Stimulated activated CD4-positive, alpha-beta T cell treated with anti-CD3 and anti-CD28 coated beads, Interleukin-12 subunit alpha, Interleukin-12 subunit beta, amount 100 ng/mL, for 4 hours (primary cell): ENCODE results near the gene ISOC2.
"Not testable (repeated sequence)": the region's sequence is repeated elsewhere in the genome, so short reads cannot be mapped to it uniquely, and the experiment has no call there.

Source experiments
- DNase-seq: peaks from one replicate; pipeline ENCODE4 v3.0.0-alpha.2; 2020

Gene ISOC2

DNA sequence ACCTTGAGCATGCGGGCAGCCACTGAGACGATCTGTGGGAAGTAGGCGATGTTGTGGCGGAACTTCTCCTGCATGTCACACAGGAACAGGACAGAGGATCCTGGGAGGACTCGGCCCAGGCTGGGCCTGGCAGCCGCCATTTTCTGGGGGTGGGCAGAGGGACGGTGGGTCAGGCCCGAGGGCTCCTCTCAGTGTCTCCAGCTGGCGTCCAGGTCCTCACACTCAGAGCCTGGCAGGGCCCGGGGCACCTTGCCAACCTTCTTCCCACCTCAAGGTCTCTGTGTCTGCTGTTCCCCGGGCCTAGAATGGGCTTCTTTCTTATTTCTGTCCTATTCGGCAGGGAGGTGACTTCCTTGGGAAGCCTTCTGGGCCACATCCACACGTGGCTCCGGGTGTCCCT is 5.1 kb downstream of the ISOC2 start:
- DNase-seq: no peak

DNA sequence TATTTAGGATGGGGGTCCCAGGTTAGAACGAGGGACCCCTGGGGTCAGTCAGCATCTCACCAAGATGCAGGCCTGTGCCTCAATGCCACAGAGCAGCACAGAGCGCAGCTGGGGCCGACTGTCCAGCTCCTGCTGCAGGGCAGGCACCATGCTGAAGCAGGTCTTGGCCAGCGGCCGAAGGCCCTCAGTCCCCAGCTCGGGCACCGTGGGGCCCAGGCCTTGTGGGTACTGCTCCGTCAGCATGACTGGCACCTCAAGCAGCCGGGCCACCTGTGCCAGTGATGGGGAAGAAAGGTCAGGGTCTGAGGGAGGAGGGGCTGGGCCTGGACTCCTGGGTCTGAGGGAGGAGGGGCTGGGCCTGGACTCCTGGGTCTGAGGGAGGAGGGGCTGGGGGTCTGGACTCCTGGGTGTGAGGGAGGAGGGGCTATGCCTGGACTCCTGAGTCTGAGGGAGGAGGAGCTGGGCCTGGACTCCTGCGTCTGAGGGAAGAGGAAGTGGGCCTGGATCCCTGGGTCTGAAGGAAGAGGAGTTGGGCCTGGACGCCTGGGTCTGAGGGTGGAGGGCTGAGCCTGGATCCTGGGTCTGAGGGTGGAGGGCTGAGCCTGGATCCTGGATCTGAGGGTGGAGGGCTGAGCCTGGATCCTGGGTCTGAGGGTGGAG is 5.7 kb downstream of the ISOC2 start:
- DNase-seq: no peak

DNA sequence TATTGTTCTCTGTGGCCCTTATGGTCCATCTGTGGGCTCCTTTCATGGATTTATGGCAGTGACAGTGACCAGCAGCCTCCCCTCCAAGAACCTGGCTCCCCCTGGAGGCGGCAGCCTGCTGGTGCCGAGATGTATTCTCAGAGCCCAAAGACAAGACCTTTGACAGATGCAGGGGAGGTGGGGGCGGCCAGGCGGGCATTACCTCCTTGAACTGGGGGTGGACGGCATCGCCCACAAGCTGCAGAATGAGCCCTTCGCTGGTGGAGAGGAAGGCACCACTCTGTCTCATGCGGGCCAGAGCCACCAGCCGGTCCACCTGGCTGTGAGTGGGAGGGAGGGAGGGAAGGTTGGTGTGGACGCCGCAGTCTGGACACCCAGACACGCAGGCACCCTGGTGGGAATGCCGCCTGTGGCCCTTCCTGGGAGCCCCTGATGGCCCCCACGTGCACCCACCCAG is 6.6 kb downstream of the ISOC2 start:
- peak; percentile 49 for DNase-seq

DNA sequence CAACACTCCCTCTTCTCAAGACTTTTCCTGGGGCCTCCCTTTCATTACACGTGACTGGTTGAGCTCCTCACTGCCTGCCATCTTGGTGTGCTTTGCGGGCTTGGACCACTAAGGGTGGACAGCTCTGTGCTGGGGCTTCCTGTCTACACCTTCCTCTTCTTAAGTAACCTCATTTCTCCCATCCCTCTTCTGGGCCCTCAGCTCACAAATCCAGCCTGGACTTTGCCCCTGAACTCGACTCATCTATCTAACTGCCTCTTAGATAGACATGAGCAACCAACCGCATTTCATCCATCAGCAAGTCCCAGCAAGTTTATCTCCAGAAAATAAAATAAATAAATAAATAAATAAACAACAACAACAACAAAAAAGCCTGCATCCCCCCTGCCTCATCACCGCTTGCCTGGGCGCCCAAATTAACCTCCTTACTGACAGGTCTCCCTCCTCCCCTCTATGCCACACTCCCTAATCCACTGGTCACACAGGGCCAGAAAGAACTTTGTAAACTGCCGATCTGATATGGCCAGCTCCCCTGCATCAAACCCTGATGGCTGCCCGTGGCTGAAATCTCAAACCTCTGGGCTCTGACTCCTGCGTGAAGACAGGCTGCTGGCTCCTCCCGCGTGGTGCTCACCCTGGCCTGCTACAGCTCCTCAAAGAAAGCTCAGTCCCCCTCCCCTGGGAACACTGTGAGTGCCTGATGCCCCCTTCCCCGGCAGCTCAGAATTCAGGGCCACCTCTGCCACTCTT is 7.8 kb downstream of the ISOC2 start:
- DNase-seq: no peak

DNA sequence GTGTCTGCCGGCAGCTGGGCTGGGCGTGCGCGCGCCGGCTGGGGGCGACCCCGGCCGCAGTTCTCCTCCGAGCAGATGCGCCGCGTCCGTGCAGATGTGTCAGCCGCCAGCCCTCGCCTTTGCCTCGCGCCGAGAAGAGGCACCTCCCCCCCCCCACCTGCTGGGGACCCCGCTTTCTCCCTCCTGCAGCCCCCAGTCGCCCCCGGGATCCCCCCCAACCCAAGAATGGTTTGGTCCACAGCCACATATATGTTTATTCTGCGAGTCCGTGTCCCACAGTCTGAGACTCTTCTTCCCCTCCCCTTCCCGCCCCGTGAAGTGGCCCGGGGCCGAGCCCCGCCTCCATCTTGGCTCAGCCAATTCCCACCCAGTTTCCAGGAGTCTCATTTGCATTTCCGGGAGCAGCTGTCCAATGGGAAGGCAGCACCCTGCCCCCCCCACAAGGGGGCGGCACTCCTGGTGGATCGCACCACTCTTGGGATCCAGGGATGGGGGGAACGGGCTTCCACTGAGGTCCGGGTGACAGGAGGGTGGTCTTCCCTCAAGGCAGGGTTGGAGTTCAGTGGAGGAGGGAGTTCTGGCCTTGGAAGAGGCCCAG is 8.6 kb downstream of the ISOC2 start:
- no peak for DNase-seq

DNA sequence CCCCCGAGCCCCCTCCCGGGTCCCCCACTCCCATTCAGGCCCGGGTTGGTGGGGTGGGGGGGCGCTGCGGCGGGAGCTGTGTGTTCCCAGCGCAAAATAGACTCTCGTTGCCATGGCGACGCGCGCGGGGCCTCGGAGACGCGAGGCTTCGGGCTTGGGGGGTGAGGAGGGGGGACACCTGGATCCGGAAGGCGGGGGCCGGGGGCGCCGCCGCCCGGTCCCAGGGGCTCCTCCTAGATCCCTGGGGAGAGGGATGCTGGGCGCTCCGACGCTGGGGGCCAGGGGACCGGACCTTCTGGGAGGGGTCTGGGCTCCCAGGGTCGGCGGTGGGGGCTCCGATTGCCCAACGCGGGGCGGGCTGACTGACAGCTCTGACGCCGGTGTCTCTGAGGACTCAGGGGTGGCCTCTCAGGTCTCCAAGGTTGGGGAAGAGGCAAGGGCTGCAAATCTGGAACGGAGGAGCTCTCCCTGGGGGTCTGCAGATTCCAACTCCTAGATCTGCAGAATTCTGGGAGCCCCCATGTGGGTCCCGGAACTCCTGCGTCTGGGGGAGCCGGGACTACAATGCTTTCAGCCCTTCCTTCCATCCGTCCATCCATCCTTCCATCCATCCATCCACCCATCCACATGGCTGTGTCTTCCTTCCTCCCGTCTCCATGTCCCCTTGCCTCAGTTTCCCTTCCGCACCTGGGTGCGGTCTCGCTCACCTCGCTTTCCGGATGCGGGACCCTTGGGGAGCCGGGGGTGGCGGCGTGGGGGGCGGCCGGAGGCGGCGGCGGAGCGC is 9.3 kb downstream of the ISOC2 start:
- no peak for DNase-seq

DNA sequence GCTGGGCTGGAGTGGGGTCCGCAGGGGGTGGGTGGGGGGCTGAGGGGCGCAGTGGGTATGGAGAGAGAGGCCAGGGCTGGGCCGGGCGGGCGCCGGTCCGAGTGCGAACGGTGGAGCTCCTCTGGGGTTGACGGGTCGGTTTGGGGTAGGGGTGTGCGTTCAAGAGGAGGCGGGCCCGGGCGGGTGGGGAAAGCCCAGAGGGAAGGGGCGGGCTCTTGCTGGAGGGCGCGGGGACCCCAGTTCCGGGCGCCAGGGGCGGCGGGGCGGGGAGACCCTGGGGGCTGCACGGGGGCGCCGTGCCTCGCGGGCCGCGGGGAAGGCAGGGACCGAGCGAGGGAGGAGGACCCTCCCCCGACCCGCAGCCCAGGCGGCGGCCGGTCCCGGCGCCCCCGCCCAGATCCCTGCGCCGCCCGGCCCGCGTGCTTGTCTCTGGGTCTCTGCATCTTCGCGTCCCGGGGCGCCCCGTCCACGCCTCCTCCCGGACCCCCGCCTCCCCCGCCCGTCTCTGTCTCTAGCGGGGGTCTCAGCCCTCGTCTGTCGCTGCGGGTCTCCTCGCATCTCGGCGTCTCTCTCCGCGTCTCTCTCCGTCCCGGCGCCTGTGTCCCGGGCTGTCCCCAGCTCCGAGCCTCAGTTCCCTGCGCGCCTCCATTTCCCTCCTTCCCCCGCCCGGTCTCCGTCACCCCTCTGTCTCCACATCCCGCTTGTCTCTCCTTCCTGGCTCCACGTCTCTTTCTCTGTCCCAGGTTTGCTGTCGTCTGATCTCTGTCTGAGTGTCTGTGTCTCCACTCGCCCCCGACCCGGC is 10.1 kb downstream of the ISOC2 start:
- DNase-seq: no peak

DNA sequence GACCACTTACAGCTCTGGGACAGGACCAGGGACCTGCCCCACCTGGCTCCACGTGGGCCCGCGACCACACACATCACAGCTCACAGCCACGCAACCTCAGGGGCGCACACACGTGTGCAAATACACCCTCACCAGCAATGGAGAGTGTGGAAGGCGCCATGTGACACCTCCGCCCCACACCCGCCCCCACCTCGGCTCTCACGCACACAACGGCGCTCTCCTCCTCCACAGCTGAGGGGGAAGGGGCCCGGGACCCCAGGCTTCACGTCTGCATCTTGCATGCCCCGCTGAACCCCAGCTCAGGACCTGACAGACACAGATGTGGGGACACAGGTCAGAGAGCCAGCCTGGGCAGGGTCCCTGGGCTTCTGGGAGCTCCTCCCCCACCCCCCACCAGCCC is 12.0 kb downstream of the ISOC2 start:
- no peak for DNase-seq

DNA sequence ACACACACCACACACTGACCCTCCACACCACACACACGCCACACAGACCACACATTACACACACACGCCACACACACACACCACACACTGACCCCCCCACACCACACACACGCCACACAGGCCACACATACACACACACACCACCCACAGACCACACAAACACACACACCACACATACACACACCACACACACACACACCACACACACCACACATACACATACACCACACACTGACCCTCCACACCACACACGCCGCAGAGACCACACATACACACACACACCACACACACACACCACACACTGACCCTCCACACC is 13.3 kb downstream of the ISOC2 start:
- DNase-seq: not testable (repeated sequence)

DNA sequence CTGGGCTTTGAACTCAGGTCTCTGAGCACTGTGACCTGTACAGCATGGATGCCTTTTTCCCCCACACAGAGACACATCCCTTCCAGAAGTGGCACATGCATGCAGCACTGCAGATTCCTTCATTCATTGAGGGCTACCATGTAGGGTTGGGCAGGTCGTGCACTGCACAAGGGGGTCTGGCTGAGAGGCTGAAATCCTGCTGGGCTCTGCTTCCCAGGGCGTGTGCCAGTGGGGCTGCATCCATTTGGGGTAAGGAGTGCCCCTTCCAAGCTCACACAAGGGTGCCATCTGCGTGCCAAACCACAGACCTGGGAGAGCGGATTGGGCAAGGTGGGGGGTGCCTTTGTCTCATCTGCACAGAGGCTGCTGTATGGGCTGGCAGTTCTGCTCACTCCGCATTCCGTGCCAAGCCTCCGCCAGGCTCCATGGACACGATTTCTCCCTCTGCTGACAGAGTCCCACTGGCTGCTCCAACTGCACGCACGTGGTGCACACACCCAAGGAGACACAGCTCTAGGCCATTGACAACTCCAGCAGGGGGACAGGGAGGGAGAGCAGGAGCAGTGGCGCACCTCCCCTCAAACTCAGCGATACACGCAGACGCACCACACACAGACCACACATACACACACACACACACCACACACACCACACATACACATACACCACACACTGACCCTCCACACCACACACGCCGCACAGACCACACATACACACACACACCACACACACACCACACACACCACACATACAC is 13.8 kb downstream of the ISOC2 start:
- DNase-seq: no peak

DNA sequence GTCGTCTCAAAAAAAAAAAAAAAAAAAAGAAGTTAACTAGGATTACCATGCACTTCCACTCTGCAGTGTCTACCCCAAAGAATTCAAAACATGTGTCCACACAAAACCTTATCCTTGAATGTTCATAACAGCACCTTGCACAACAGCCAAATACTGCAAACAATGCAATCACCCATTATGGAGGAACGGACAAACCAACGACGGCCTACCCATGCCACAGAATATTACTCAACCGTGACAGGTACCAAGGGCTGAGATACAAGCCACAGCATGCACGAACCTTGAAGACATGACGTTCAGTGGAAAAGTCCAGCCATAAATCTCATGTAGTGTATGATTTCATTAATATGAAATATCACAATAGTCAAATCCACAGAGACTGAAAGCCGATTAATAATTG is 15.4 kb downstream of the ISOC2 start:
- no peak for DNase-seq

DNA sequence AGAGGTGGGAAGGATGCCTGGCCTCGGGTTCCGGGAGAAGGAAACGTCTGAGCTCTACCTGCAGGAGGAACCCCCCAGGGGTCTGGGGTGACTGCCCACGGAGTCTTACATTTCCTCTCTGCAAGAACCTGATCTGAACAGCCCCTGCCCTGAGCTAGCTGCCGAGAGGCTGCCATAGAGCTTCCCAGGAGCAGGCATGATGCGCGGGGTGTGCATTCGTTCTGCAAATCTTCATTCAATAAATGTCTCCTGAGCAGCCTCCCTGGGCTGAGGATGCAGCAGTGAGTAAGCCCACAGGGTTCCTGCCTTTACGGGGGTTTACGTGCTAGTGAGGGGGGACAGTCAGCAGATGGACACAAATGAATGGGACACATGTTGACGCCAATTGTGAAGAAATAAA is 16.8 kb downstream of the ISOC2 start:
- no peak for DNase-seq

DNA sequence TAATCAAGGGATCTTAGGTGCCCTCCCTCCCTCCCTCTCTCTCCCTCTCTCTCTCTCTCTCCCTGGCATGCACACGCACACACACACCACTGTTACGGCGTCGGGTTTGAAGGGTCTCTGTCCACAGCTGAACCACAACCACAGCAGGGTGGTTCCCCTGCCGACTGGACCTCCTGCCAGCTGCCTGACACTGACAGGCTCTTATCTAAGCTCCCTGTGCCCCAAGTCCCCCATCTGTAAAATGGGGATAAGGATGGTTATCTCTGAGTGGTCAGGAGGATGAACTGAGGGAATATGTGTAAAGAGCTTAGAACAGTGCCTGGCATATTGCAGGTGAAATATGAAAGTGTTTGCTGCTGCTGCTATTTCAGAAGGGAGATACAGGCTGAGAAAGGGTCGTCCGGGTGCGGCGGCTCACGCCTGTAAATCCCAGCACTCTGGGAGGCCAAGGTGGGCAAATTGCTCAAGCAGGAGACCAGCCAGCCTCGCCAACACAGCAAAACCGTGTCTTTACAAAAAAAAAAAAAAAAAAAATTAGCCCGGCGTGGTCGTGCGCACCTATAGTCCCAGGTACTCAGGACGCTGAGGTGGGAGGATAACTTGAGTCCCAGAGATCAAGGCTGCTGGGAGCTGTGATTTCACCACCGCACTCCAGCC is 17.5 kb downstream of the ISOC2 start:
- no peak for DNase-seq

DNA sequence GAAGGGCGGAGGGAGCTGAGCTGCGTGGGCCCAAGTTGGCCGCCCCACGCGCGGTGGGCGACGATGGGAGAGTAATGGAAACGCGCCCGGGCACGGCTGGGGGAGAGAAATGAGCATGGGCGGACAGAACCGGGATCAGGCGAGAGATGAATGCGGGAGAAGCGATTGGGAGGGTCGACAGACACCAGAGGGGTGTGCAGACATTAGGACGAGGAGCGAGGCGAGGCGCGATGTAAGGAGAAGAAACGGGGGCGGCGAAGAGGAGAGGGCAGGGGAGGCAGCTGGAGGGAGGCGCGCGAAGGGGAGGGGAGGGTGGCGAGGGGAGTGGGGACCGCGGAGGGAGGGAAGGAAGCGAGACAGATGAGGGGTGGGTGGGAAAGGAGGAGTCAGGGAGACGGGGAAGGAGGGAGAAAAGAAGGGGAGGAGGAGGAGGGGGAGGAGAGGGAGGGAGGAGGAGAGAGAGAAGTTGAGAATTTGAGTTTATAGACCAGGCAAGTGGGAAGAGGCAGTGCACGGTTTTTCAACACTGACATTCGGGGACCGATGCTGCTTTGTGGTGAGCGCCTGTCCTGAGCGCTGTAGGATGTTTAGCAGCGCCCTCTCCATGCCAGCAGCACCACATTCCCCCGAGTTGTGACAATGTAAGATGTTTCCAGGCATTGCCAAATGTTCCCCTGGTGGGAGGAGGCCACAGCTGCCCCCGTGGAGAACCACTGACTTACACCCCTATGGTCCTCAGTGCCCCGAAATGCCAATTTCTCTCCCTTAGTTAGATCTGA is 18.2 kb downstream of the ISOC2 start, which contains the start of gene SHISA7:
TSS of gene SHISA7 (minus strand) at position 256 of the 779 bp plus-strand sequence. CDS start 437 bp downstream, outside the sequence.
- no peak for DNase-seq

DNA sequence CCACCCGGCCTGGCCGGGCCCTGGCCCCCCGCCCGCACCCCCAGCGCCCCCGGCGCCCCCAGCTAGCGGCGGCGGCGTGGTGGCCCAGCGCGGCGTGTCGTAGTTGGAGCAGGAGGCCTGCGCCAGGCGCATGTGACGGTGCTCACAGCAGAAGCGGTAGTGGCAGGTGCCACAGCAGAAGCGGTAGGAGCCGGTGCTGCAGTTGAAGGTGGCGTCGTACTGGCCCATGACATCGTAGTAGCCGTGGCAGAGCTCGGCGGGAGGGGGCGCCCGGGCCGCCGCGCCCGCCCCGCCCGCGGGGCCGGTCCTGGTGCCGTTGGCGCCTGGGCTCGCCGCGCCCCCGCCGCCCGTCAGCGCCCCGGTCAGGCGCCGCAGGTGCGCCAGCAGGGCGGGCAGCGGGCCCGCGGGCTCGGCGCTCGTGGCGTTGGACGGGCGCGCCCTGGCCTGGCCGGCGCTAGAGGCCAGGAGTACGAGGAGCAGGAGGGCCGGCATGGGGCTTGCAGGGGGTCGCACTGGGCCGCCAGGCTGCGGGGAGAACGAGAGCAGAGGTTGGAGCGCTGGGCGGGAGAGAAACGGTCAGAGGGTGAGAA is 19.0 kb downstream of the ISOC2 start:
- no peak for DNase-seq

DNA sequence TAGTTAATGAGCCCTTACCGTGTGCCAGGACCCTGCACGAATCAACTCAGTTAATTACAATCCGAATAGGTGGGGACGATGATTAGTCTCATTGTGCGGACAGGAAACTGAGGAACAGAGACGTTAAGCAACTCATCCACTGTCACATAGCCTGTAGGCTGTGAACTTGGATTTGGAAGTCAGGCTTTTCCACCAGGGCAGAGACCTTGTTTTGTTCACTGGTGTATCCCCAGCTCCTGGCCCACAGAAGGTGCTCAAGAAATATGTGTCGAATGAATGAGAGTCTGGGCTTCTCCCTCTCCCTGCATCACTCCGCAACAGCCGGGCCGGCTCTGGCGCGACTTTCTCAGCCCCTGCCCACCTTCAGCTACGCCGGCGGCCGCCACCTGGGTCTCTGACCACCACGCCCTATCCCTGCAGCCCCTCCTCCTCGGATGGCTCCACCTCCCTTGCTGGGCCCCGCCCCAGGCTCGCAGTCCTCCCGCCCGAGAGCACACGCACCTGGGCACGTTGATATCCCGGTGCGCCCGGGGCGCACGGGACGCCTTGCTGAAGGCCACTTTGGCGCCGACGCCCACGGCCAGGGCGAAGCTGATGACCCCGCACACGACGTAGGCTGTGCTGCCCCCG is 19.6 kb downstream of the ISOC2 start:
- DNase-seq: no peak

DNA sequence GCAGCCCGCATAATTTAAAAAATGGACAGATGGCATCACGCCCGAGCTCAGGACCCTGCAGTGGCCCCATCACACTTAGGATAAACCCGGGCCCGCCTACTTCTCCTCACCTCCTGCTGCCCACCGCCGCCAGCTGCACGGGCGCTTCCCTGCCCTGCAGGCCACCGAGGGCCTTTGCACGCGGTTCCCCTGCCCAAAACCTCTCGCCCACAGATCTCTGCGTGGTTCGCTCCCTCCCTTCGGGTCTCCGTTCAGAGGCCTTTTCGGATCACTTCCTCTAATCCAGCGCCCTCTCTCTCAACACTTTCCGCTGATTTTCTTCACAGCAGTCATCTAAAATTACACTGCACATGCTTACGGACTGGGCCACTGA is 20.1 kb downstream of the ISOC2 start:
- no peak for DNase-seq

DNA sequence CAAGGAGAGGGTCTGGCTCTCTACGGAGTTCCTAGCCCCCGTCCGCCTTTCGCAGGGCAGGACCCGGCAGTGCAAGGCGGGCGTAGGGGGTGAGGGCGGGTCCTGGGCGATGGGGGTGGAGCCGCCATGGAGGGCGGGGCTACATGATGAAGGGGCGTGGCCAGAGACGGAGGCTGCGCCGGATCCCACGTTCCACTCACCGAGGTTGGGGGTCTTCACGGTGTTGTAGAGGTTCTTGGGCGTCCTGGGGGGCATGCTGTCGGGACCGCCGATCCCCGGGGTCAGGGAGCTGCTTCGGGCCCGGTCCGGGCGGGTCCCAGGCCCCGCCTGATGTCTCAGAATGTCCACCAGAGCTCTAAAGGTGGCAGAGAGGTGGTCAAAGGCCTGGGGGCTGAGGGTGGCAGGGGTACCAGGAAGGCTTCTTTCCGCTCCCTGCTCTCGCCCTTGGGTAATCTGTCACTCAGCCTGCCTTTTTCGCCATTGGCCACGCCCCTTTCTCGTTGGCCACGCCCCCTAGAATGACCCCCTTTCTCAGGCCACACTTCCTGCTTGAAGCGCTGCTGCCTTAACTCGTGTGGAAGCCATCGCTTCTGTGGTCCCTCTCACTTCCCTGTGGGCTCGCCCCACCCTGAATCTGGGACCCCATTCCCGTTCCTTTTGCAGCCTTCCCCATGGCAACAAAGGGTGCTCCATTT is 20.9 kb downstream of the ISOC2 start:
- DNase-seq: no peak

DNA sequence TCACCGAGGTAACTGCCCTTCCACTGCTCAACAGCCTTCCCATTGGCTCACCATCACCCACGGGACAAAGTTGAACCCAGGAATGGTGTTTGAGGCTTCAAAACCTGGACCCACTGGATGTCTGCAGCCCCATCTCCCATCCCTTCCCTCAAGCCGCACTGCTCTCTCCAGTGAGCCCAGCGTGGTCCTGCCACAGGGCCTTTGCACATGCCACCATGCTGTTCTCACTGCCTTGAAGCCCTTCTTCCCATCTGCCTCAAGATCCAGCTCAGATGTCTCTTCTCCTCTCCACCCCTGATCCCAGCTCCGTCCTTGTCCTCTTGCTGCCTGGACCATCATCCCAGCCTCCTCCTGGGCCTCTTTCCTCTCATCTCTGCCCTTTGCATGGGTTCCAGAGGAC is 22.4 kb downstream of the ISOC2 start:
- no peak for DNase-seq
